Stimulated activated CD4-positive, alpha-beta T cell treated with anti-CD3 and anti-CD28 coated beads, Interleukin-12 subunit alpha, Interleukin-12 subunit beta, amount 100 ng/mL, for 4 hours (primary cell): ENCODE data around the gene ISM1.
"Not testable (repeated sequence)": the region's sequence is repeated elsewhere in the genome, so short reads cannot be mapped to it uniquely, and the experiment has no call there.

Source experiments
- DNase-seq: peaks from one replicate; pipeline ENCODE4 v3.0.0-alpha.2; 2020

ISM1 gene

GRCh38 chr20:13222319-13222716 is 1.2 kb downstream of the ISM1 start:
- no peak for DNase-seq

GRCh38 chr20:13223736-13224520 is 2.9 kb downstream of the ISM1 start:
- DNase-seq: no peak

DNA sequence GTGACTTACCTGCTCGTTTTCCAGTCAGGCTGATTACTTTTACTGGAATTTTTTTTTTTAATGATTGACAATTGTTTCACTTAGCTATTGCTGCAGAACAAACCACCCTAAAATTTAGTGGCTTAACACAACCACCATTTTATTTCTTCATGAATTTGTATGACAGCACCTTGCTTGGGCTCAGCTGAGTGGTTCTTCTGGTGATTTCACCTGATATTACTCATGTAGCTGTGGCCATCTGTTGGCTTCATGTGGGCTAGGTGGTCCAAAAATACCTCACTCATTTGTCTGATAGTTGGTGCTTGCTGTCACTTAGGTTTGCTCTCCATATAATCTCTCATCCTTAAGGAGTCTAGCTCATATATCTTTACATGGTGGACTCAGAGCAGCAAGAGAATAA is 5.3 kb downstream of the ISM1 start:
- no peak for DNase-seq

DNA sequence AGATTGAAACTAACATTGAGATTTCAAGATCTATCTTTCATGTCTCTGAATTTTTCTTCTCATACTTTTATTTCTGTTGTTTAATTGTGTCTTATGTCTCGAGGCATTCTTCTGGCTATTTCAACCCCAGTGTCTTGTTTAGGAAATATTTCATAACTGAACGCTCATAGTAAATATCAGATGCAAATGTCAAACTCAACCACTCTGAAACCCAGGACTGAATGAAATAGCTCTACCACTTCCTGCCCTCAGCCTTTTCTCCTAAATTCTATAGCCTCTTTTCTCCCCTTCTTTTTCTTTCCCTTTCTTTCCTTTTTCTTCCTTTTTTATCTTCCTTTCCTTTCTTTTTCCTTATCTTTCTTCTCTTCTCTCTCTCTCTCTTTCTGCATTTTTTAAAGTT is 7.7 kb downstream of the ISM1 start:
- DNase-seq: no peak

- DNase-seq: no peak
Measured at GRCh38 chr20:13229538-13229937, 8.5 kb downstream of the ISM1 start.

DNA sequence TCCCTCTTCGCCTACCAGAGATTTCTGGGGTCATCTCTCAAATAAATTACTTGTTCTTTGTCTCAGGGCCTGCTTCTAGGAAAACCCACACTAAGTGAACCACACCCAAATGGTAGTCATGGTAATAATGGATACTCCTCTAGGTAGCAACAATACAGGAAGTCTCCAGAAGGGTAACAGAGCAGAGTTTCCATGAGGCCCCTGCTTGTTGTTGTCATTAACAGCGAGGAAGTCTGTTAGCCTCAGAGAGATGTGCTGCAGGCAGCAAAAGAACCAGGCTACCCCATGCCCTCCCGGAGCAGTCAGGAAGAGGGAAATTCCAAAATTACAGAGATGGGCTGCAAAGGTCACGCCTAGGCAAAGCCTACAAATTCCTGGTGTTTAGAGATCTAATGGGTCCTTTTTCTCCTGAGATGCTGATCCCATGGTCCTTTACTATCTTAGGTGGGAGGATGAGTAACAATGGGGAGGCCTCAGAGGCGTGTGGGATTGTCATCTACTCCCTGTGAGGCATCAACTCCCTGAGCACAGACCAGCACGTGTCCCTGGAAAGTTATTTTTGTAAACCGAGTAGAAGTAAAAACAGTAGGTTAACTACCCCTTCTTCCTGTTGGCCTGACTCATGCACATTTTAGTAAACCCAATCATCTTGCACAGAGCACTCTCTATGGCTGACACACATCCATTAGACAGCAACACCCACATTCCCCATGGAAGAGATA is 10.1 kb downstream of the ISM1 start:
- DNase-seq: no peak

DNA sequence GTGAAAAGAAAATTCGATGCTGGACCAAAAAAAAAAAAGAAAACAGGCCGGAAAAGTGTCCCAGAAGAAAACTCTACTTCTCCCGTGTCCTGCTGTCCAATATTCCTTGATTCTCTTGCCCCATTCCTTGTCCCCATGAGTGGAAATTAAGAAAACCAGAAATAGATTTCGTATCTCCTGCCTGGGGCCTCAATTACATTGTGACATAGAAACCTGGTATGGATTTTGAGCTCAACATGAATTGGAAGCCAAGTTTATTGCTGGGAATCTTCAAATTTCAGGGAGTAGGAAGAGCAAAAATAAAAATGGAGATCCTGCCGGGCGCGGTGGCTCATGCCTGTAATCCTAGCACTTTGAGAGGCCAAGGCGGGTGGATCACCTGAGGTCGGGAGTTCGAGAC is 11.9 kb downstream of the ISM1 start:
- no peak for DNase-seq

- DNase-seq: no peak
Measured at GRCh38 chr20:13234961-13235360, 13.9 kb downstream of the ISM1 start.

GRCh38 chr20:13236360-13236759 is 15.3 kb downstream of the ISM1 start:
- not testable (repeated sequence) for DNase-seq

DNA sequence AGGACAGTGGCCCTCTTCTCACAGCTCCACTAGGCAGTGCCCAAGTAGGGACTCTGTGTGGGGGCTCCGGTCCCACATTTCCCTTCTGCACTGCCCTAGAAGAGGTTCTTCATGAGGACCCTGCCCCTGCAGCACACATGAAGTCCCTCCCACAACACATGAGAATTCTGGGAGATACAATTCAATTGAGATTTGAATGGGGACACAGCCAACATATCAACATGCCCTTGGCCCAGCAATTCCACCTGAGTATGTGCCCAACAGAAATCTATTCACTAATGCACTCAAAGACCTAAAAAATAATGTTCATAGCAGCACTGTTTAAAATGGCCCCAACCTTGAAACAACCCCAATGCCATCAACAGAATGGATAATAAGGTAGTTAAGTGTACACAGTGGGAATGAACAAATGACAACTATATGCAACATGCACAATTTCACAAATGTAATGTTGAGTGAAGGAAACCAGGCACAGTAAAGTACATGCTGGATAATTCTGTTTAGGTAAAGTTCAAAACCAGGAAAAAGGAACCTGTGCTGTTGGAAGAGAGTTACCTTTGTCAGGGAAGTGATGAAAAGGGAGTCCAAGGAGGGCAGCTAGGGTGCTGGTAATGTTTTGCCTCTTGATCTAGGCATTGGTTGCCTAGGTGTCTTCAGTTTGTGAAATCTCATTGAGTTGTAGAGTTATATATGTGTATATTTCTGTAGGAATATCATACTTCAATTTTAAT is 16.1 kb downstream of the ISM1 start:
- DNase-seq: no peak

DNA sequence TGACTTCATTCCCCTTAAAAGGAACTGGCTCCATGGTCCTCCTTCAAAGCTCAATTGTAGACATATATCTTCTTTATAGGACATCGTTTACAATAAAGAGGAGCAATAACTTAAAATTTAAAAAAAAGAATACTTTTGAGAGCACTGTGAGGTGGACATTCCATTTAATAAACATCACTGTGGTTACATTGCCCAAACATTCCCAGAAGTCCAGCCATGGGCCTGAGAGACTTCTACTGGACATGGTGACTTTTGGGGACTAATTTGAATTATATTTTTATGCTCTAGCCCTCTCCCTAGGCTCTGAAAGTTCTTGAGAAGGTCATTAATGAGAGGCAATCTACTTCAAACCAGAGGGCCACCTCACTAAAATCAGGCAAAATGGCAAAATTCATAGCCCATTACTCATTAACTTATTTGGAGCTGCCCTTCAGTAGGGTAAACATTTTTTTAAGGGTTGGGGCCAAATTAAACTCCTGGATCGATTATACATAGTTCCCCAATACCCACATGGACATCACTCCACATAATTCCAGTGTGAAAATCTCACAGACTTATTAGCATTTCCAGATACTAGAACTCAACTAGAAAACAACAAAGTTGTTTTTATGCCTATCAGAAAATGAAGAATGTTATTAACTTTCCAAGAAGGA is 17.1 kb downstream of the ISM1 start:
- DNase-seq: no peak

- no peak for DNase-seq
Measured at GRCh38 chr20:13243826-13244376, 22.8 kb downstream of the ISM1 start.

DNA sequence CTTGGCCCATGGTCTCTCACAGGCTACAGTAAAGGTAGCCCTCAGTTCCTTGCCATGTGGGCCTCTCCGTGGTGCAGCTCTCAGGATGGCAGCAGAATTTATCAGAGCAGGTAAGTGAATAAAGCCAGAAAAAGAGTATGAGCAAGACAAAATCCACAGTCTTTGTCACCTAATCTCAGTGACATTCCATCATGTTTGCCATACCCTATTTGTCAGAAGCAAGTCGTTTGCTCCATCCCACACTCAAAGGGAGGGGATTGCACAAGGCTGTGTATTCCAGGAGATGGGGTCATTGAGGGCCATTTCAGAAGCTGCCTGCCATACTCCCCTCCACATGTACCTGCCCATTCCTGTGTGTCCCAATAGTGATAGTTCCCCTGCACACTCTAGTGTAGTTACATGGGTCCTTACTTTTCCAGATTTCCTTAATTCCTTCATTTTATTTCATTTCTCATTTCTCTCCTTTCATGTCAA is 24.2 kb downstream of the ISM1 start:
- no peak for DNase-seq

GRCh38 chr20:13249118-13249797 is 28.2 kb downstream of the ISM1 start:
- no peak for DNase-seq

DNA sequence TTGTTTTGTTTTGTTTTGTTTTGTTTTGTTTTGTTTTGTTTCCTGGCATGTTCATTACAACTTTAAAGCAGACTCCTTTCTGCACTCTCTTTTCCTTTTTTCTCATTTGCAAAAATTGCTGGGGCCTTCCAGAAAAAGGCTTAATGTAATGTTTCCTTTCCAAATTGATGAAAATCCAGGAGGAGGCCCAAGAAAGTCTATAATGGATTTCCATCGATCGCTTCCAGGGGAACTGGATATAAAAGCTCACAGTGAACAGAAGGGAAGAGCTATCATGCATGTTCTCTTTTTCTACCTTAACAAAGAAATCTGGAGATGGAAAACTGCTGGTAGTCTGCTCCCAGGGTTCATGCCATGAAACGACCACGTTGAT is 28.7 kb downstream of the ISM1 start:
- no peak for DNase-seq

- DNase-seq: no peak
Measured at GRCh38 chr20:13250251-13250650, 29.2 kb downstream of the ISM1 start.

DNA sequence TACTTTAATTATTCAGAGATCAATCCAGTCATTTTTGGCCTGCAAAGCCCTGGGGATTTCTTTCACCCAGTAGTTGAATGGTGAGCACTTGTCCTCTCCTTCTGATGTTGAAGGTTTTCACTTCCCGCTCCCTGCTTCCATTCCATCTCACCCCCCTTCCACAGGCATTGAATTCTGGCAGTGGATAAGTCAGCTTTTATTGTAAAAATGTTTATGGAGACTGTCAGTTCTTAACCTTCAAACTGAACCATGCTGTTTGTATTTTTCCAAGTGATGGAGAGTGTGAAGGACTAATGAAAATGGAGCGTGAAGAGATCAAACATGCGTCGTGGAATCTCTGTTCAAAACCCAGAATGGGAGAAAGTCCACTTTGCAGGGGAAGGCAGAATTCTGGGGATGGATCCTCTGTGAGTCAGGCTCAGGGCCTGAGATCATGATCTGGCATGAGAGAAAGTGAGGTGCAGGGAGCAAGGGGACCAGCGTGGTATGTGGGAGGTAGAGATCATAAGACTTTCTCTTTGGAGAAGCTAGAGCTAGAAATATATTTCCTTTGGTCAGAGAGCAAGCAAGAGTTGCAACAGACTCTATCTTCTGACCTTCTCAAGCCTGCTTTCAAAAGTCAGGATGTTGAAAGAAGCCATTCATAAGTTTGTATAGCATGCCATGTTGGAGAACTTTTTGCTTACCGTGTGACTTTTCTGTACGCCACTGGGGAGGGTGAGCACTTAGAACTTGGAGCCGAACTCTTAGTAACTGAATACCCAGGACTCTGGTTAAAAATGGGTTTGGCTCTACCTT is 30.2 kb downstream of the ISM1 start:
- no peak for DNase-seq

DNA sequence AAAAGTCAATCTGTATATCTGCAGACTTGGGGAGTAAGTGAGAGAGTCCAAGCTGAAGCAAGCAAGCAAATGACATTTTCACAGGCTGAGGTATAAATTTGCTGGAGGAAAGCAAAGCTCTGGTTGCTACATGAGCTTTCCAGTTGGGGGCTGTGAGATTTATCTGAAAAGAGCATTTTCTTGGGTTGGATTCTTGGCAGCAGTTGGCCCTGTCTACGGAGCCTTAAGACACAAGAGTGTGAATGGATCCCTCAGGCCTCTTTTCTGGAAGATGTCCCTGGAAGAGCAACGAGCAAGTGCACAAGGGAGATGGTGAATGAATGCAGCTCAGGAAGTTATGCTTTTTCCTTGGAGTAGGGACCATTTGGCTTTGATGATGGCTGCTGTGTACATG is 30.8 kb downstream of the ISM1 start:
- DNase-seq: no peak

DNA sequence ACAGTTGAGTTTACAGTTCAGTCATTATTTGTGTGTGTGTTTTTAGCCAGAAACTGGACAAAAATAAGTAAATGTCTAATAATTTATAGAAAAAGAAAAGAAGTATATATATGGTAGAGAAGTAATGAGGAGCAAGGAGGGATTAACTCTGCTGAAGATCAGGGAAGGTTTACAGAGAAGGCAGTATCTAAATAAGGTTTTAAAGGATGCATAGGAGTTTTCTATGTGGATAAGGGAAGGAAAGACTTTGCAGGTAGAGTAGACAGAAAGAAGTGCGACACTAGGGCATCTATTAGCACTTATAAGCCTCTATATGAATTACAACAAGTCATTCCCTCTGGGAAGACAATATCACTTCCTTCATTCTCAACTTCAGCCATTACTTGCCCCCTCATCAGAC is 34.3 kb downstream of the ISM1 start:
- no peak for DNase-seq

DNA sequence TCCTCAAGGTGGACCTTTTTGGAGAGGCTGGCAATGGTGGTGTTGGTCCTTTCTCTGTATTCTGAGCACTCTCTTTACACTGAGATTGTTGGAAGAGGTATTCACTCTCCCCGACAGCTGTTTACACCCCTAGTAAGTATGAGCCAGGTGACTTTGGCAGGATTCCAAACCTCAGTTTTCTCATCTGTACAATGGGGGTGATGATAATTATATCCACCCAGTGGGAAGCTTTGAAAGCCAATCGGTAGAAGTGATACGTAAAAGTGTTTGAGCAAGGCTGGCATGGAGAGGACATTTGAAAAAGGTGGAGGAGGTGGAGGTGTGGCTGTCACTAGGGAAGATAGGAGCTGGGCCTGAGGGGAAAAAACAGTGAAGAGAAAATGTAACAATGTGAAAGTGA is 35.5 kb downstream of the ISM1 start:
- no peak for DNase-seq

DNA sequence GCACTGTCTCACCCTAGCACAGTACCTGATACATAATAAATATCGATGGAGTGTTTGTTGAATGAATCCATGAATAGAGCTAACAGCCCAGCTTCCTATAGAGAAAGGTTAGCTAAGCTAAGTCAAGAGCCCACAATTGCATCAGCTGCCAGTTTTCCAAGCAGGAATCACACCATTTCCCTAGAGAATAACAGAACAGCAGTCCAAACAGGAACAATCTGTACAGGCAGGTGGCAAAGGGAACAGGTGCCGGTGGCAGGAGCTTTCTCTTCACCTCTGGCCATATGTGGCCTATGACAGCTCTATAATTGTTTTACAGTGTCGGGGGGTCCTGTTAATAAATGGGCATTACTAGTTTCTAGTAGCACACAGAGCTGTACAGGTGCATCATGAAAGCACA is 38.8 kb downstream of the ISM1 start:
- no peak for DNase-seq
